Smooth muscle cell (in vitro differentiated cells): ENCODE data around the gene CDH4. TPM values are rescaled to one million over a fixed set of nuclear protein-coding genes. Genes with fewer than 3 reads are reported as not detected.

Experiments used
- DNase-seq: peaks from one replicate; lab custom pipeline; 2025; ENCODE audit not compliant: unreplicated experiment; lab: John Stamatoyannopoulos, UW
- H2AFZ ChIP-seq: fragments of 200-600 bp; sonication (generic); 2 replicates; pipeline ENCODE4 v1.6.0; 2016; ENCODE audit warnings: antibody characterized with exemption, low read depth, mild to moderate bottlenecking
- H3F3A ChIP-seq: fragments of 200-600 bp; sonication (generic); 2 replicates; pipeline ENCODE4 v1.6.0; 2017; ENCODE audit warnings: antibody characterized with exemption, low read depth
- H3K27ac ChIP-seq: fragments of 200-600 bp; sonication (generic); 2 replicates; pipeline ENCODE4 v1.5.1; 2016; ENCODE audit warnings: low read depth, mild to moderate bottlenecking
- H3K27me3 ChIP-seq: fragments of 200-600 bp; sonication (generic); 2 replicates; pipeline ENCODE4 v1.6.1; 2016; ENCODE audit warnings: low read depth, mild to moderate bottlenecking
- H3K36me3 ChIP-seq: fragments of 200-600 bp; sonication (generic); 2 replicates; pipeline ENCODE4 v1.5.1; 2016; ENCODE audit warnings: low read depth
- H3K4me1 ChIP-seq: fragments of 200-600 bp; sonication (generic); 2 replicates; pipeline ENCODE4 v1.5.1; 2016; ENCODE audit warnings: low read depth
- H3K4me2 ChIP-seq: fragments of 200-600 bp; sonication (generic); 2 replicates; pipeline ENCODE4 v1.6.0; 2016; ENCODE audit warnings: mild to moderate bottlenecking
- H3K4me3 ChIP-seq: fragments of 200-600 bp; sonication (generic); 2 replicates; pipeline ENCODE4 v1.5.1; 2016; ENCODE audit warnings: mild to moderate bottlenecking
- H3K79me2 ChIP-seq: fragments of 200-600 bp; sonication (generic); 2 replicates; pipeline ENCODE4 v1.6.0; 2016; ENCODE audit warnings: low read depth, mild to moderate bottlenecking
- H3K9ac ChIP-seq: fragments of 200-600 bp; sonication (generic); 2 replicates; pipeline ENCODE4 v1.6.0; 2016; ENCODE audit warnings: low read depth
- H3K9me3 ChIP-seq: fragments of 200-600 bp; sonication (generic); replicated peaks from 2 replicates; pipeline ENCODE4 v1.5.1; 2016; ENCODE audit warnings: low read depth
- H4K20me1 ChIP-seq: fragments of 200-600 bp; sonication (generic); 2 replicates; pipeline ENCODE4 v1.6.0; 2016; ENCODE audit warnings: low read depth
- WGBS: methylation state at CpG from one replicate; pipeline ENCODE4 v1.1.7; 2016; ENCODE audit warnings: low lambda C conversion rate; 5-methylcytosine and 5-hydroxymethylcytosine counted together
- polyA plus RNA-seq: library from polyadenylated mRNA; unstranded; fragments of >200 nt; fragmentation: Nextera tagmentation; extraction: Ambion mirVana; gene quantifications from 2 replicates; pipeline ENCODE4 v1.2.1, GENCODE V29; 2016
- total RNA-seq: library from RNA; depleted of rRNA; stranded (reverse); fragments of >200 nt; gene quantifications from 2 replicates; pipeline ENCODE4 v1.2.3, GENCODE V29; 2014
- TF ChIP-seq, protein P1 (sequence below): fragments of 200-600 bp; sonication (generic); IDR thresholded peaks from 2 replicates; pipeline ENCODE4 v1.5.1; 2017; ENCODE audit warnings: borderline replicate concordance, mild to moderate bottlenecking, antibody characterized with exemption; ENCODE audit not compliant: insufficient read depth, poor library complexity, severe bottlenecking

Gene CDH4
- total and polyA plus RNA-seq, 2 experiments from 2014 or later: 0.03 to 0.04 TPM

DNA sequence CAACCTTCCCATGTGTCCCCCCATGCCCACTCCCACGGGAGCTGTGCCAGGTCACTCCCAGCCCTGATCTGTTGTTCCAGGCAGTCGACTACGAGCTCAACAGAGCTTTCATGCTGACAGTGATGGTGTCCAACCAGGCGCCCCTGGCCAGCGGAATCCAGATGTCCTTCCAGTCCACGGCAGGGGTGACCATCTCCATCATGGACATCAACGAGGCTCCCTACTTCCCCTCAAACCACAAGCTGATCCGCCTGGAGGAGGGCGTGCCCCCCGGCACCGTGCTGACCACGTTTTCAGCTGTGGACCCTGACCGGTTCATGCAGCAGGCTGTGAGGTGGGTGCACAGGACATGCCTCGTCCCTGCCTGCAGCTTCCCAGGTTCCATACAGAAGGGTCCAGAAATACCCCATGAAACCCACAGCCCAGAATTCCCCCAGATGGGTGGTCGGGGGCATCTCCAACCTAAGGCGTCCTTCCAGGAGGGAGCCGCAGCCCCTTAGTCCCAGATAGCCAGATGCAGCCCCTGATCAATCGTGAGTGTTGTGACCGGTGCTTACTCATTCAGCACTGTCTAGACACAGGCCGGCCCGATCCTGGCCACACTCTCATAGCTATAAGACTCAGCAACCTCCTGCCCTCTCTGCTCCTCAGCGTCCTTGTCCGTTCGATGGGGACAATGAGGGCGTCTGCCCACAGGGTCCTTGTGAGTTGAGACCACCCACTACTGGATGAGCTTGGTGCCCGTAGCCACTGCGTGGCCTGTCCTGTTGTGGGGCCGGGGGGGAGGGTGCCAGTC lies 671.5 kb downstream of the CDH4 start:
- no peaks in the 10 kb centered on the region for H3K36me3 ChIP-seq
- no peak overlapping the region for H2AFZ ChIP-seq
- DNase-seq: no peak
- no peaks in the 10 kb centered on the region for H3K79me2 ChIP-seq
- H3F3A ChIP-seq: no peaks in the 10 kb centered on the region
- H3K27me3 ChIP-seq: no peaks in the 10 kb centered on the region
- TF ChIP-seq, protein P1, sequence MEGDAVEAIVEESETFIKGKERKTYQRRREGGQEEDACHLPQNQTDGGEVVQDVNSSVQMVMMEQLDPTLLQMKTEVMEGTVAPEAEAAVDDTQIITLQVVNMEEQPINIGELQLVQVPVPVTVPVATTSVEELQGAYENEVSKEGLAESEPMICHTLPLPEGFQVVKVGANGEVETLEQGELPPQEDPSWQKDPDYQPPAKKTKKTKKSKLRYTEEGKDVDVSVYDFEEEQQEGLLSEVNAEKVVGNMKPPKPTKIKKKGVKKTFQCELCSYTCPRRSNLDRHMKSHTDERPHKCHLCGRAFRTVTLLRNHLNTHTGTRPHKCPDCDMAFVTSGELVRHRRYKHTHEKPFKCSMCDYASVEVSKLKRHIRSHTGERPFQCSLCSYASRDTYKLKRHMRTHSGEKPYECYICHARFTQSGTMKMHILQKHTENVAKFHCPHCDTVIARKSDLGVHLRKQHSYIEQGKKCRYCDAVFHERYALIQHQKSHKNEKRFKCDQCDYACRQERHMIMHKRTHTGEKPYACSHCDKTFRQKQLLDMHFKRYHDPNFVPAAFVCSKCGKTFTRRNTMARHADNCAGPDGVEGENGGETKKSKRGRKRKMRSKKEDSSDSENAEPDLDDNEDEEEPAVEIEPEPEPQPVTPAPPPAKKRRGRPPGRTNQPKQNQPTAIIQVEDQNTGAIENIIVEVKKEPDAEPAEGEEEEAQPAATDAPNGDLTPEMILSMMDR: no peak
- no peak overlapping the region for H3K4me2 ChIP-seq
- no peaks in the 10 kb centered on the region for H3K4me1 ChIP-seq
- H3K4me3 ChIP-seq: no peak overlapping the region
- H3K27ac ChIP-seq: no peak overlapping the region
- no peaks in the 10 kb centered on the region for H3K9me3 ChIP-seq
- 85% methylated on average over 28 of the region's 28 CpGs for WGBS
- no peak overlapping the region for H3K9ac ChIP-seq
- no peaks in the 10 kb centered on the region for H4K20me1 ChIP-seq

DNA sequence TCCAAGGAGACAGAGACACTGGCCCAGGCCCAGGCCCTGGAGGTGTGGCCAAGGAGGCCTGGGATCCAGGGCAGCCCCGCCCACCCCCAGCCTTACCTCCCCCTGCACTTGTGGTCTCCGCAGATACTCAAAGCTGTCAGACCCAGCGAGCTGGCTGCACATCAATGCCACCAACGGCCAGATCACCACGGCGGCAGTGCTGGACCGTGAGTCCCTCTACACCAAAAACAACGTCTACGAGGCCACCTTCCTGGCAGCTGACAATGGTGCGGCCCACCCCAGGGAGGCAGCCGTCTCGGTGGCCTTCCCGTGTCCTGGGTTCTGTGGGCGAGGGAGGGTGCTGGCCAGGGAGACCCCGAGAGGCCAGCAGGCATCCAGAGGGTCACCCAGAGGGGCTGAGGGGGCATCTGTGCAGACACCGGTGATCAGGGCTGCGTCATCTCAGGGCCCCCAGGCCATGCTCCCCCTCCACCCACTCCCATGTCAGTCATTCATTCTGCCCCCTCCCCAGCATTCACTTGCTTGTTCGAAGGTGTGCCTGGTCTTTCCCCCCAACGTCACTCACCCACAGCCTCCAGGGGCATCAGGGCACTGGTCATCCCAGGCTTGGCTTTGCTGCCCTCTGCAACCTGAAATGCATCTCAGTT lies 672.3 kb downstream of the CDH4 start:
- TF ChIP-seq, protein P1: no peak
- no peaks in the 10 kb centered on the region for H3K79me2 ChIP-seq
- no peaks in the 10 kb centered on the region for H3K27me3 ChIP-seq
- no peak overlapping the region for H3K4me3 ChIP-seq
- no peak for DNase-seq
- no peak overlapping the region for H3K9ac ChIP-seq
- no peaks in the 10 kb centered on the region for H3K9me3 ChIP-seq
- H3K27ac ChIP-seq: no peak overlapping the region
- H4K20me1 ChIP-seq: no peaks in the 10 kb centered on the region
- no peaks in the 10 kb centered on the region for H3K4me1 ChIP-seq
- no peaks in the 10 kb centered on the region for H3F3A ChIP-seq
- H3K36me3 ChIP-seq: no peaks in the 10 kb centered on the region
- 88% methylated on average over 17 of the region's 19 CpGs for WGBS
- no peak overlapping the region for H3K4me2 ChIP-seq
- H2AFZ ChIP-seq: no peak overlapping the region

DNA sequence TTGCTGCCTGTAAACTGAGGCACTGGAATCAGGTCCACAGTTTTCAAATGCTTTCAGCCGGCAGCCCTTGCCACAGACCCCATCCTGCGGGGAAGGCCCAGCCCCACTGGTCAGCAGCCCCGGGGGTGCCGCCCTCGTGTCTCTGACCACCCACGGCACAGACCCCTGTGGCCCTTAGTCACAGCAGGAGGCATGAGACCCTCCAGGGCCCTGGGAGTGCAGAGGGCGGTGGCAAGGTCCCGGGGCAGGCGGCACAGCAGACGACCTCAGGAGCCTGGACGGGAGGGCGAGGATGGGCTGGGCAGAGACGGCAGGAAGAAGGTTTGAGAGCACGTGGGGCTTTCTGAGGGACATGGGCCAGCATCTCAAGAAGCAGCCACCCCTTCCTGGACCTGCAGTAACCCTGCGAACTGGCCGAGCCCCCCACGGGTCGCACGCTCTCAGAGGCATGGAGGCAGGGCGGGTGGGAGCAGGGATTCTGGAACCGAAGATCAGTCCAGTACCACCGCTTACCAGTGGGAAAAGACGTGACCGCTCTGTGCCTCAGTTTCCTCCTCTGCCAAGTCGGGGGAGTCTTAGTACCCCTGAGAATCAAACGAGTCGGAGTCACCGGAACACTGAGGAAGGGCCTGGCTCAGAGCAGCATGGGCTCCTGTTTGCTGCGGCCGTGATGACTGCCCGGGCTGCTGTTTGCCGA lies 672.9 kb downstream of the CDH4 start:
- H3K4me2 ChIP-seq: no peak overlapping the region
- DNase-seq: no peak
- H4K20me1 ChIP-seq: no peaks in the 10 kb centered on the region
- H3K4me1 ChIP-seq: no peaks in the 10 kb centered on the region
- WGBS: 94% methylated on average over 28 of the region's 32 CpGs
- TF ChIP-seq, protein P1: no peak
- no peak overlapping the region for H3K9ac ChIP-seq
- H3K27me3 ChIP-seq: no peaks in the 10 kb centered on the region
- H3K9me3 ChIP-seq: no peaks in the 10 kb centered on the region
- no peaks in the 10 kb centered on the region for H3K36me3 ChIP-seq
- no peaks in the 10 kb centered on the region for H3F3A ChIP-seq
- H3K4me3 ChIP-seq: no peak overlapping the region
- no peaks in the 10 kb centered on the region for H3K79me2 ChIP-seq
- H3K27ac ChIP-seq: peak overlapping the region; percentile 42
- no peak overlapping the region for H2AFZ ChIP-seq
